HG03432 (cell line): ENCODE results near the gene TSHZ1.
A peak's percentile ranks its signal among the peaks of the same experiment; 100 is the strongest.

Experiments
- ATAC-seq: cut with Tn5 transposase; IDR thresholded peaks from one replicate; pipeline ENCODE4 v1.9.1; 2021; ENCODE audit warnings: mild to moderate bottlenecking, moderate library complexity; ENCODE audit not compliant: unreplicated experiment

TSHZ1 gene

GRCh38 chr18:75206452-75207309 lies 3.9 kb upstream of the TSHZ1 start:
- ATAC-seq, result no peak

- peak; percentile 0 for ATAC-seq
These were observed 3.1 kb upstream of the TSHZ1 start for GRCh38 chr18:75207310-75208154.

GRCh38 chr18:75208155-75208835 lies 2.3 kb upstream of the TSHZ1 start:
- peak; percentile 9 for ATAC-seq

GRCh38 chr18:75208836-75209128 lies 1.8 kb upstream of the TSHZ1 start:
- peak; percentile 16 for ATAC-seq

GRCh38 chr18:75209129-75209950 lies 1.3 kb upstream of the TSHZ1 start, which contains the start of gene PTGR3:
Gene PTGR3, minus strand, starts transcription at chr18:75209139. Its CDS starts 81 bp downstream, at chr18:75209058.
- peak; percentile 51 for ATAC-seq

- ATAC-seq, result no peak
These were observed 692 bp upstream of the TSHZ1 start for GRCh38 chr18:75209951-75210258.

GRCh38 chr18:75211002-75211621 lies 515 bp downstream of the TSHZ1 start:
- no peak for ATAC-seq

- no peak for ATAC-seq
These were observed 992 bp downstream of the TSHZ1 start for GRCh38 chr18:75211626-75211952.

- ATAC-seq, result no peak
These were observed 1.6 kb downstream of the TSHZ1 start for GRCh38 chr18:75211953-75212750.

GRCh38 chr18:75212751-75213090 lies 2.1 kb downstream of the TSHZ1 start:
- ATAC-seq, result no peak

- no peak for ATAC-seq
These were observed 3.2 kb downstream of the TSHZ1 start for GRCh38 chr18:75213611-75214331.

GRCh38 chr18:75214332-75214690 lies 3.7 kb downstream of the TSHZ1 start:
- no peak for ATAC-seq

- ATAC-seq, result no peak
These were observed 4.3 kb downstream of the TSHZ1 start for GRCh38 chr18:75214766-75215510.

GRCh38 chr18:75215663-75216062 lies 5.1 kb downstream of the TSHZ1 start:
- ATAC-seq, result no peak

- ATAC-seq, result no peak
These were observed 5.8 kb downstream of the TSHZ1 start for GRCh38 chr18:75216212-75216910.

- no peak for ATAC-seq
These were observed 6.5 kb downstream of the TSHZ1 start for GRCh38 chr18:75216911-75217689.
